NCI-H69 (cell line): Measurements from ENCODE around the gene NPIPA1.
"Not testable (repeated sequence)": the region's sequence is repeated elsewhere in the genome, so short reads cannot be mapped to it uniquely, and the experiment has no call there.

Source experiments
- DNase-seq: peaks from one replicate; lab custom pipeline; 2025; lab: John Stamatoyannopoulos, UW

Gene NPIPA1

GRCh38 chr16:14976971-14977736 is 39.9 kb downstream of the NPIPA1 start:
- DNase-seq = peak; percentile 36

- not testable (repeated sequence) for DNase-seq
Observed at GRCh38 chr16:14978281-14978680, 41.0 kb downstream of the NPIPA1 start.

GRCh38 chr16:14978908-14979307 is 41.7 kb downstream of the NPIPA1 start:
- not testable (repeated sequence) for DNase-seq

- peak; percentile 40 for DNase-seq
Observed at GRCh38 chr16:14981234-14981633, 44.0 kb downstream of the NPIPA1 start.

GRCh38 chr16:14982521-14982920 is 45.3 kb downstream of the NPIPA1 start:
- DNase-seq = peak; percentile 53

GRCh38 chr16:14988092-14988491 is 50.8 kb downstream of the NPIPA1 start:
- not testable (repeated sequence) for DNase-seq

GRCh38 chr16:14988661-14989191 is 51.5 kb downstream of the NPIPA1 start:
- DNase-seq = not testable (repeated sequence)

GRCh38 chr16:14989291-14990281 is 52.3 kb downstream of the NPIPA1 start:
- not testable (repeated sequence) for DNase-seq

- DNase-seq = not testable (repeated sequence)
Observed at GRCh38 chr16:14993277-14994151, 56.3 kb downstream of the NPIPA1 start.

GRCh38 chr16:14996702-14997101 is 59.5 kb downstream of the NPIPA1 start:
- not testable (repeated sequence) for DNase-seq

GRCh38 chr16:14998300-14998699 is 61.1 kb downstream of the NPIPA1 start:
- not testable (repeated sequence) for DNase-seq

- DNase-seq = not testable (repeated sequence)
Observed at GRCh38 chr16:14999845-15000244, 62.6 kb downstream of the NPIPA1 start.
